Thymus (tissue), 11 donors: Measurements from ENCODE around the gene OR2S2. TPM values are rescaled to one million over a fixed set of nuclear protein-coding genes. Genes with fewer than 3 reads are reported as not detected.
"Not testable (repeated sequence)": the region's sequence is repeated elsewhere in the genome, so short reads cannot be mapped to it uniquely, and the experiment has no call there.

Experiments used
- DNase-seq, 9 donors: peaks; one replicate each; pipeline ENCODE4 v3.0.0-alpha.2; 2013; ENCODE audit warnings: low spot score in 9 of 9, low read depth in 6 of 9, missing footprints in 1 of 9
- H3K27ac ChIP-seq, 2 donors: one replicate each; pipeline ENCODE4 v1.5.1; 2013; ENCODE audit warnings: control low read depth in 1 of 2, low read depth in 1 of 2, low read length in 1 of 2, mild to moderate bottlenecking in 1 of 2, moderate library complexity in 1 of 2
- H3K27me3 ChIP-seq, 2 donors: one replicate each; pipeline ENCODE4 v1.5.1; 2013; ENCODE audit warnings: low read length in 1 of 2; ENCODE audit not compliant: control insufficient read depth in 2 of 2, insufficient read depth in 1 of 2
- H3K36me3 ChIP-seq, 2 donors: one replicate each; pipeline ENCODE4 v1.5.1; 2013; ENCODE audit warnings: low read length in 1 of 2, mild to moderate bottlenecking in 1 of 2, moderate library complexity in 1 of 2; ENCODE audit not compliant: control insufficient read depth in 2 of 2, insufficient read depth in 2 of 2
- H3K4me1 ChIP-seq, 2 donors: one replicate each; pipeline ENCODE4 v1.5.1; 2013; ENCODE audit warnings: low read length in 2 of 2; ENCODE audit not compliant: control insufficient read depth in 2 of 2, insufficient read depth in 2 of 2
- H3K4me3 ChIP-seq, 2 donors: one replicate each; pipeline ENCODE4 v1.5.1; 2013; ENCODE audit warnings: low read length in 2 of 2, control low read depth in 1 of 2, mild to moderate bottlenecking in 1 of 2
- H3K9me3 ChIP-seq, 2 donors: one replicate each; pipeline ENCODE4 v1.5.1; 2013; ENCODE audit warnings: low read length in 1 of 2, mild to moderate bottlenecking in 1 of 2; ENCODE audit not compliant: control insufficient read depth in 2 of 2, insufficient read depth in 1 of 2
- WGBS: extraction: QIAGEN DNeasy Blood & Tissue Kit; methylation state at CpG from one replicate; pipeline ENCODE4 v1.1.7; 2013; 5-methylcytosine and 5-hydroxymethylcytosine counted together
- polyA plus RNA-seq: library from polyadenylated mRNA; stranded (reverse); fragments of 200-250 nt; gene quantifications from one replicate; pipeline ENCODE4 v1.2.3, GENCODE V29; 2013
- total RNA-seq: library from RNA; stranded (reverse); fragments of 120-200 nt; gene quantifications from one replicate; pipeline ENCODE4 v1.2.4, GENCODE V29; 2013
- donor health status: healthy.

The OR2S2 gene
- total and polyA plus RNA-seq, 2 donors: 0.02 TPM; not detected in 1

GRCh38 chr9:35940458-35941407 is 17.2 kb downstream of the OR2S2 start:
- WGBS: 29% methylated on average over 7 of the region's 7 CpGs
- no peaks in the 10 kb centered on the region for H3K36me3 ChIP-seq
- no peaks in the 10 kb centered on the region for H3K27me3 ChIP-seq
- H3K4me1 ChIP-seq: peaks cover 47 to 77% of the 10 kb centered on the region in 2 donors
- H3K4me3 ChIP-seq: no peak overlapping the region
- H3K27ac ChIP-seq: peak overlapping the region; percentile 89 to 96
- DNase-seq: peak; percentile 66 to 96 (median 88)
- peaks cover 0 to 4% of the 10 kb centered on the region in 2 donors for H3K9me3 ChIP-seq

GRCh38 chr9:35939679-35940250 is 18.2 kb downstream of the OR2S2 start:
- 58% methylated on average over 8 of the region's 8 CpGs for WGBS
- peak in 1 of 9 donors; percentile 64 for DNase-seq
- peak overlapping the region; percentile 75 to 96 for H3K27ac ChIP-seq

GRCh38 chr9:35938474-35939356 is 19.2 kb downstream of the OR2S2 start:
- no peaks in the 10 kb centered on the region for H3K27me3 ChIP-seq
- peak in 1 of 9 donors; percentile 54 for DNase-seq
- peaks cover 41 to 58% of the 10 kb centered on the region in 2 donors for H3K4me1 ChIP-seq
- 59% methylated on average over 10 of the region's 10 CpGs for WGBS
- H3K36me3 ChIP-seq: no peaks in the 10 kb centered on the region
- peak overlapping the region; percentile 53 to 96 for H3K27ac ChIP-seq
- peaks cover 0 to 4% of the 10 kb centered on the region in 2 donors for H3K9me3 ChIP-seq
- no peak overlapping the region for H3K4me3 ChIP-seq

More at GRCh38 chr9:35939679-35940250, 18.2 kb downstream of the OR2S2 start:
- Histone ChIP-seq H3K4me1 (peaks cover 43 to 68% of the 10 kb centered on the region in 2 donors), H3K4me3 (peak overlapping the region in 1 of 2 donors; percentile 13), H3K9me3 (peaks cover 0 to 4% of the 10 kb centered on the region in 2 donors), H3K27me3 (no peaks in the 10 kb centered on the region), H3K36me3 (no peaks in the 10 kb centered on the region)

- no peak overlapping the region for H3K4me3 ChIP-seq
- 97% methylated on average over 2 of the region's 2 CpGs for WGBS
- peaks cover 0 to 4% of the 10 kb centered on the region in 2 donors for H3K9me3 ChIP-seq
- peaks cover 31 to 46% of the 10 kb centered on the region in 2 donors for H3K4me1 ChIP-seq
- no peaks in the 10 kb centered on the region for H3K27me3 ChIP-seq
- no peak overlapping the region for H3K27ac ChIP-seq
- H3K36me3 ChIP-seq: no peaks in the 10 kb centered on the region
- DNase-seq: no peak
These were observed 20.7 kb downstream of the OR2S2 start for GRCh38 chr9:35937227-35937626.

- no peak for DNase-seq
- Histone ChIP-seq H3K36me3 (no peaks in the 10 kb centered on the region), H3K27ac (no peak overlapping the region), H3K4me1 (peaks cover 27 to 35% of the 10 kb centered on the region in 2 donors), H3K9me3 (peaks cover 0 to 4% of the 10 kb centered on the region in 2 donors), H3K27me3 (no peaks in the 10 kb centered on the region), H3K4me3 (no peak overlapping the region)
- WGBS: 82% methylated on average over 7 of the region's 7 CpGs
These were observed 22.0 kb downstream of the OR2S2 start for GRCh38 chr9:35935755-35936509.

- Histone ChIP-seq H3K36me3 (no peaks in the 10 kb centered on the region), H3K4me1 (peaks cover 20 to 28% of the 10 kb centered on the region in 2 donors), H3K9me3 (peaks cover 0 to 4% of the 10 kb centered on the region in 2 donors), H3K4me3 (no peak overlapping the region), H3K27me3 (no peaks in the 10 kb centered on the region), H3K27ac (no peak overlapping the region)
- 98% methylated on average over 4 of the region's 4 CpGs for WGBS
- no peak for DNase-seq
These were observed 22.7 kb downstream of the OR2S2 start for GRCh38 chr9:35935261-35935660.

GRCh38 chr9:35934069-35934468 is 23.9 kb downstream of the OR2S2 start:
- H3K9me3 ChIP-seq, DNase-seq, H3K36me3 ChIP-seq, H3K27ac ChIP-seq, H3K27me3 ChIP-seq, H3K4me3 ChIP-seq: not testable (repeated sequence)
- peaks cover 11 to 18% of the 10 kb centered on the region in 2 donors for H3K4me1 ChIP-seq
- 97% methylated on average over 6 of the region's 6 CpGs for WGBS

- 98% methylated on average over 4 of the region's 4 CpGs for WGBS
- Histone ChIP-seq H3K27ac (peak overlapping the region in 1 of 2 donors; percentile 2), H3K36me3 (no peaks in the 10 kb centered on the region), H3K4me1 (peaks cover 8 to 13% of the 10 kb centered on the region in 2 donors), H3K4me3 (no peak overlapping the region), H3K9me3 (peaks cover 0 to 4% of the 10 kb centered on the region in 2 donors), H3K27me3 (no peaks in the 10 kb centered on the region)
- no peak for DNase-seq
These were observed 24.3 kb downstream of the OR2S2 start for GRCh38 chr9:35933550-35934067.
